Body of pancreas (tissue), 4 donors: ENCODE measurements around the gene SLC12A5. TPM values are rescaled to one million over a fixed set of nuclear protein-coding genes. Genes with fewer than 3 reads are reported as not detected.

Source experiments
- ATAC-seq: fragments of 150-250 bp; one replicate; pipeline ENCODE4 v1.9.1; 2016
- DNase-seq, 4 donors: peaks; one replicate each; pipeline ENCODE4 v3.0.0-alpha.2; 2019
- H3K27ac ChIP-seq, 4 donors: fragments of 200-600 bp; sonication (generic); 1 replicate in 3 of 4; 2 replicates in 1 of 4; pipeline versions ENCODE4 v1.5.1 to v1.6.1; 2016 to 2019; ENCODE audit warnings: mild to moderate bottlenecking in 1 of 4, mixed read lengths in 1 of 4, moderate library complexity in 1 of 4
- H3K27me3 ChIP-seq, 2 donors: fragments of 200-600 bp; sonication (generic); one replicate each; pipeline ENCODE4 v1.6.0; 2016; ENCODE audit warnings: mild to moderate bottlenecking in 1 of 2
- H3K36me3 ChIP-seq, 2 donors: fragments of 200-600 bp; sonication (generic); replicated peaks in 1 of 2; 2 replicates each; pipeline ENCODE4 v1.5.1; 2016; ENCODE audit warnings: low read depth in 2 of 2; ENCODE audit not compliant: insufficient read depth in 1 of 2
- H3K4me1 ChIP-seq: fragments of 200-600 bp; sonication (generic); one replicate; pipeline ENCODE4 v1.6.0; 2016
- H3K4me3 ChIP-seq, 2 donors: fragments of 200-600 bp; sonication (generic); 1 replicate in 1 of 2; 2 replicates in 1 of 2; pipeline ENCODE4 v1.5.1; 2016 to 2019
- H3K9me3 ChIP-seq, 3 donors: fragments of 200-600 bp; sonication (generic); 1 replicate in 2 of 3; 2 replicates in 1 of 3; pipeline ENCODE4 v1.5.1; 2016
- POLR2A ChIP-seq, 3 donors: fragments of 450-650 bp; IDR thresholded peaks; one replicate each; pipeline ENCODE4 v1.6.1; 2016; ENCODE audit warnings: antibody characterized with exemption in 3 of 3, mild to moderate bottlenecking in 2 of 3
- WGBS, 2 donors: methylation state at CpG; one replicate each; pipeline ENCODE4 v1.1.5; 2017; 5-methylcytosine and 5-hydroxymethylcytosine counted together
- intact Hi-C: fragments of 100-400 bp; cut with DNase I; formaldehyde crosslinking; loops from one replicate; pipeline ENCODE4 v1.15.1; 2023
- total RNA-seq, 2 donors: library from RNA; depleted of rRNA; stranded (reverse); fragments of >200 nt; gene quantifications; one replicate each; pipeline ENCODE4 v1.1.0, GENCODE V29; 2016
- TF ChIP-seq, protein P1 (sequence below), 7 experiments: fragments of 450-650 bp in 4 of 7; fragments of 200-600 bp in 3 of 7; sonication (generic) in 3 of 7; IDR thresholded peaks; one replicate each; pipeline ENCODE4 v1.5.1; 2016 to 2019; ENCODE audit warnings: antibody characterized with exemption in 7 of 7

SLC12A5 gene
- total RNA-seq, 2 donors from 2014 or later, result not detected

DNA sequence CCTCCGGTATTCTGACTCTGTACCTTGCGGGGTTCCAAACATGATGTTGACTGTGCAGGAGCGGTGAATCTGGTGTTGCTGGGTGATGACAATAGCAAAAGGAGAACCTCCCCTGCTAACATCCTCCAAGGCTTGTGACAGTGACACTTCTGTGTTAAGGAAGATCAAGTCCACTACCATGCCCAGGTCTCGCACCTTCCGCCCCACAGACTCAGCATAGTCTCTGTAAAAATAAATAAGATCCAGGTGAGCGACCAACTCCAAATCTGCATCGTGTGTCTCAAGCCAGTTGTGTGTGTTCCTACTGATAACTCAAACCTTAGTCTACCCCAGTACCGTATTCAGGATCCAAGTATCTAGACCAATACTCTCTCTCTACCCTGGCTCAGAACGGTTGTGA is 36.0 kb downstream of the SLC12A5 start:
- no peak for TF ChIP-seq POLR2A (IDR thresholded peaks at IDR 0.05)
- TF ChIP-seq, protein P1, sequence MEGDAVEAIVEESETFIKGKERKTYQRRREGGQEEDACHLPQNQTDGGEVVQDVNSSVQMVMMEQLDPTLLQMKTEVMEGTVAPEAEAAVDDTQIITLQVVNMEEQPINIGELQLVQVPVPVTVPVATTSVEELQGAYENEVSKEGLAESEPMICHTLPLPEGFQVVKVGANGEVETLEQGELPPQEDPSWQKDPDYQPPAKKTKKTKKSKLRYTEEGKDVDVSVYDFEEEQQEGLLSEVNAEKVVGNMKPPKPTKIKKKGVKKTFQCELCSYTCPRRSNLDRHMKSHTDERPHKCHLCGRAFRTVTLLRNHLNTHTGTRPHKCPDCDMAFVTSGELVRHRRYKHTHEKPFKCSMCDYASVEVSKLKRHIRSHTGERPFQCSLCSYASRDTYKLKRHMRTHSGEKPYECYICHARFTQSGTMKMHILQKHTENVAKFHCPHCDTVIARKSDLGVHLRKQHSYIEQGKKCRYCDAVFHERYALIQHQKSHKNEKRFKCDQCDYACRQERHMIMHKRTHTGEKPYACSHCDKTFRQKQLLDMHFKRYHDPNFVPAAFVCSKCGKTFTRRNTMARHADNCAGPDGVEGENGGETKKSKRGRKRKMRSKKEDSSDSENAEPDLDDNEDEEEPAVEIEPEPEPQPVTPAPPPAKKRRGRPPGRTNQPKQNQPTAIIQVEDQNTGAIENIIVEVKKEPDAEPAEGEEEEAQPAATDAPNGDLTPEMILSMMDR (IDR thresholded peaks at IDR 0.05), result no peak
- no peaks in the 10 kb centered on the region for H3K27me3 ChIP-seq
- H3K9me3 ChIP-seq, result no peaks in the 10 kb centered on the region
- no peak overlapping the region for H3K4me3 ChIP-seq
- H3K36me3 ChIP-seq, result peaks cover 25 to 42% of the 10 kb centered on the region in 2 donors
- 88 to 90% methylated on average over 9 of the region's 9 CpGs for WGBS, 2 donors
- ATAC-seq, result no peak
- H3K4me1 ChIP-seq, result peaks cover 13% of the 10 kb centered on the region
- no peak overlapping the region for H3K27ac ChIP-seq
- DNase-seq, result no peak
- intact Hi-C loops, result no loop called here

DNA sequence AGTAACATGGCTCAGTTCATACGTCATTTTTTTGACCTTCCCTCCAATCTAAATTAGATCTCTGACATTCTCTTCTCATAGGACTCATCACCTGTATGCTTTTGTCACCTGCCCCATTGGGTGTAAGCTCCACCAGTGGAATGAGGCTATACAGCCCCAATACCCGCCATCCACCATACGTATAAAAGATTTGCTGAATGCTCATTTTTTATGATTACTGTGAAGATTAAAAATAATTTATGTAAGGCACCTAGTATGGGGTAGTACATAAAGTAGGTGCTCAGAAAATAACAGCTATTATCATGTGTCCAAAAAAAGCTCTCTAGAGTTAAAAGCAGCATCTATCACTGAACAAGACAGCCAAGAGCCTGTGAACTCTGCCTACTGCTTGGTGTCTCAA is 36.7 kb downstream of the SLC12A5 start:
- H3K4me1 ChIP-seq, result peaks cover 10% of the 10 kb centered on the region
- WGBS, 2 donors, result 89 to 93% methylated on average over 3 of the region's 3 CpGs
- H3K4me3 ChIP-seq, result no peak overlapping the region
- no peaks in the 10 kb centered on the region for H3K27me3 ChIP-seq
- ATAC-seq (no peak), DNase-seq (no peak)
- no peaks in the 10 kb centered on the region for H3K9me3 ChIP-seq
- H3K27ac ChIP-seq, result no peak overlapping the region
- TF ChIP-seq, protein P1 (IDR thresholded peaks at IDR 0.05), result no peak
- peaks cover 25 to 42% of the 10 kb centered on the region in 2 donors for H3K36me3 ChIP-seq
- intact Hi-C loops, result no loop called here

DNA sequence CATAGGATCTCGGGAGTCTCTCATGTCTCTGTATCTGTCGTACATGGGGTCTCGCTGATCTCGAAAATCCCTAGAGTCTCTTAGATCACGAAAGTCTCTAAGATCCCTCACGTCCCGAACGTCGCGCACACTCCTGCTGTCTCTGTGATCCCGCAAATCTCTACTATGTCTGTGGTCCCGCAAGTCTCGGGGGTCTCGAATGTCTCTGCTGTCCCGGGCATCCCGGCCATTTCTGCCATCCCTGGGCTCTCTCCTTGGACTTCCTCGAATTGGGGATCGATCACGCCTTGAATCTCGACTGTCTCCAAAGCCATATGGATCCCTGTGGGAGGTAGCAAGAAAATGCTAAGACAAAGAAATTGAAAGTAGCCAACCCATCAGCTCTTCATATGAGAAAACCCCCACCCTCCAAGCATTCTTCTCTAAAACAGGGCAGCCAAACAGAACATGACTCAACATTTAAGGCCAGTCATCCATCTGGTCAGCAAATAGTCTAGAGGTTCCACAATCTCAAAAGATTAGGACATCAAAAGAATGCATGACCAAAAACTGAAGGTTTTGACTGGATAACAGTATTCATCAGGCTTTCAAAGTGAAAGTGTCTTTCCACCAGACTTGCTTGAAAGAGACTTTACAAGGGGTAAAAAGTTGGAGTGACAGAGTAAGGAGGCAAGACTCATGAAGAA is 41.3 kb downstream of the SLC12A5 start:
- Histone ChIP-seq H3K27ac (no peak overlapping the region), H3K9me3 (no peaks in the 10 kb centered on the region), H3K27me3 (no peaks in the 10 kb centered on the region), H3K36me3 (peaks cover 14 to 22% of the 10 kb centered on the region in 2 donors), H3K4me1 (no peaks in the 10 kb centered on the region), H3K4me3 (no peak overlapping the region)
- 92 to 93% methylated on average over 19 to 20 of the region's 20 CpGs for WGBS, 2 donors
- no peak for ATAC-seq
- no peak for TF ChIP-seq POLR2A (IDR thresholded peaks at IDR 0.05)
- intact Hi-C loops, result no loop called here
- no peak for DNase-seq

DNA sequence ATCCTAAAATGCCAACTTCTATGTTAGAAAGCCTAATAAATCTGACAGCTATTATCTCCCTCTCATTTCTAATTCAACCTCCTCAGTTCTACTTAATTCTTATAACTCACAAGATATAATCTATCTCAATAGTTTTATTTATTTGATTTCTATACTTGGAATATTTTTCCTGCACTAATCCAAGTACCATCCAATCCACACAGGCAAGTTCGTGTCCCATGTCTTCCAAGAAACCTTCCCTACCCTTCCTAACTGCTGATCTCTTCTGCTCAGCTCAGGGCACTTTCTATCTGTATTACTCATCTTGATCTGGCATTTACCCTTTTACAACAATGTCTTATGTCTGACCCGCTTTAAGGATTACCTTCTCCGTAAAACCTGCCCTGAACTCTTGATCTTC is 42.6 kb downstream of the SLC12A5 start:
- Histone ChIP-seq H3K27me3 (no peaks in the 10 kb centered on the region), H3K36me3 (peaks cover 8 to 17% of the 10 kb centered on the region in 2 donors), H3K9me3 (no peaks in the 10 kb centered on the region), H3K27ac (no peak overlapping the region), H3K4me3 (no peak overlapping the region), H3K4me1 (no peaks in the 10 kb centered on the region)
- no peak for ATAC-seq
- no peak for DNase-seq
- intact Hi-C loops, result no loop called here
- no peak for TF ChIP-seq POLR2A (IDR thresholded peaks at IDR 0.05)
- TF ChIP-seq, protein P1 (IDR thresholded peaks at IDR 0.05), result no peak
- WGBS, 2 donors, result 90 to 95% methylated on average over 3 of the region's 3 CpGs

DNA sequence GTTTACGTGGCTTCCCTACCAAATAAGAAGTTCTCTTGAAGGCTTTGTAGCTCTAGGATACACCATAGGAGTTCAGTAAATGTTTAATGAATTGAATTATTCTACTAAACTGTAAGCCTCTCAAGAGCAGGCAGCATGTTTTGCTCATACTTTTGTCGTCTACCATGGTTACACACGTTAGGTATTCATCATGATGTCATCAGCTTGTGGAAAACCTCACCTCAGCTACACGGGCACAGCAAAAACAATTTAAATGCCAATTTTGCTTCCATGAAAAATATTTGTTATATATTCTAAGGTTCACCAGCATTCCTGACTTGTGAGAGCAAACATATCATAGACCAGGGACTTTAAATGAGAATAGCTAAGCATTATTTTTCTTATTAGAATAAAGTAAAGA is 44.0 kb downstream of the SLC12A5 start:
- Histone ChIP-seq H3K27me3 (no peaks in the 10 kb centered on the region), H3K36me3 (peaks cover 4 to 15% of the 10 kb centered on the region in 2 donors), H3K9me3 (no peaks in the 10 kb centered on the region), H3K4me3 (no peak overlapping the region), H3K4me1 (no peaks in the 10 kb centered on the region), H3K27ac (no peak overlapping the region)
- WGBS, 2 donors, result 91 to 94% methylated on average over 4 of the region's 4 CpGs
- no peak for DNase-seq
- ATAC-seq, result no peak
- no peak for TF ChIP-seq POLR2A (IDR thresholded peaks at IDR 0.05)
- TF ChIP-seq, protein P1 (IDR thresholded peaks at IDR 0.05), result no peak
- intact Hi-C loops, result no loop called here
